Measurements from ENCODE around the gene SLC6A12.
"Not testable (repeated sequence)": the region's sequence is repeated elsewhere in the genome, so short reads cannot be mapped to it uniquely, and the experiment has no call there.

SLC6A12 gene

DNA sequence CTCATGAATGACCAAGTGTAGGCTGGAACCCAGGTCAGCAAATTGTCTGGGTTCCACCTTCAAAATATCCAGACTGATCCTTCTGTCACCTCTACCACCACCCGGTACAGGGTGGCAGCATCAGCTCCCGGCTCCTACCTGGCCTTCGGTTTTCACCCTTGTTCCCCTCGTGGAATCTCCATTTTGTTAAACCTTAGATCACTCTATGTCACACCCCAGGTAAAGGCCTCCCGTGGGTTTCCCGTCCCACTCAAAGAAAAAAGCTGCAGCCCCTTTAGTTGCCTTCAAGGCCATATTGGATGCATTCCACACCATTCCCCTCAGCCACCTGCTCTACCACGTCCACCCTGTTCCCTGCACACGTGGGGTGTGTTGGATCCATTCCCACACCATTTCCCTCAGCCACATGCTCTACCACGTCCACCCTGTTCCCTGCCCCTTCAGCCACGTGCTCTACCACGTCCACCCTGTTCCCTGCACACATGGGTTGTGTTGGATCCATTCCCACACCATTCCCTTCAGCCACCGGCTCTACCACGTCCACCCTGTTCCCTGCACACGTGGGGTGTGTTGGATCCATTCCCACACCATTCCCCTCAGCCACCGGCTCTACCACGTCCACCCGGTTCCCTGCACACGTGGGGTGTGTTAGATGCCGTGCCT lies 24.9 kb upstream of the SLC6A12 start:
- Histone ChIP-seq H3K9me3 (peaks cover 0 to 15% (median 13%) of the 10 kb centered on the region in 3 donors), H3K27ac (no peak overlapping the region), H3K4me1 (no peaks in the 10 kb centered on the region), H3K27me3 (no peaks in the 10 kb centered on the region), H3K4me3 (no peak overlapping the region), H3K36me3 (no peaks in the 10 kb centered on the region)
- TF ChIP-seq CTCF (IDR thresholded peaks at IDR 0.05), result no peak
- intact Hi-C loops (cut with DNase I; ENCODE audit: low total_unique reads), result no loop called here
- DNase-seq, result no peak

DNA sequence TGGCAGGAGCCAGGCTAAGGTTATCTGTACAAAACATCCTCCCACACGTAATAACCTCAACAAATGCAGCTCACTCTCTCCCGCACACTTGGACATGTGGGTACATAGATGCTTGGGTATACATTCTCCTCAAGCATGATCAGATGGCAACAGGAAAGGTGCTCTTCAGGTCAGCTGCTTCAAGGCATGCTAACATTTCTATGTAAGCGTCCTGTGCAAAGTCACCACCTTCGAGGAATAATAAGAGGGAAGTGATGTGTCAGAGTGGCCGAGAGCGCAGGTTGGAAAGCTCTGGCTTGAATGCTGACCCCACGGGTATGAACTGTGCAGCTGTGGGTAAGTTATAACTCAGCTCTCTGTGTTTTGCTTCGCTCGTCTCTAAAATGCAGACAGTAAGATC lies 24.2 kb upstream of the SLC6A12 start:
- DNase-seq, result peak in 1 of 2 donors; percentile 6
- intact Hi-C loops (cut with DNase I; ENCODE audit: low total_unique reads), result no loop called here
- TF ChIP-seq CTCF (IDR thresholded peaks at IDR 0.05), result no peak
- Histone ChIP-seq H3K4me3 (no peak overlapping the region), H3K27ac (no peak overlapping the region), H3K9me3 (peaks cover 0 to 15% (median 13%) of the 10 kb centered on the region in 3 donors), H3K36me3 (no peaks in the 10 kb centered on the region), H3K4me1 (no peaks in the 10 kb centered on the region), H3K27me3 (peaks cover 0 to 2% of the 10 kb centered on the region in 2 donors)

DNA sequence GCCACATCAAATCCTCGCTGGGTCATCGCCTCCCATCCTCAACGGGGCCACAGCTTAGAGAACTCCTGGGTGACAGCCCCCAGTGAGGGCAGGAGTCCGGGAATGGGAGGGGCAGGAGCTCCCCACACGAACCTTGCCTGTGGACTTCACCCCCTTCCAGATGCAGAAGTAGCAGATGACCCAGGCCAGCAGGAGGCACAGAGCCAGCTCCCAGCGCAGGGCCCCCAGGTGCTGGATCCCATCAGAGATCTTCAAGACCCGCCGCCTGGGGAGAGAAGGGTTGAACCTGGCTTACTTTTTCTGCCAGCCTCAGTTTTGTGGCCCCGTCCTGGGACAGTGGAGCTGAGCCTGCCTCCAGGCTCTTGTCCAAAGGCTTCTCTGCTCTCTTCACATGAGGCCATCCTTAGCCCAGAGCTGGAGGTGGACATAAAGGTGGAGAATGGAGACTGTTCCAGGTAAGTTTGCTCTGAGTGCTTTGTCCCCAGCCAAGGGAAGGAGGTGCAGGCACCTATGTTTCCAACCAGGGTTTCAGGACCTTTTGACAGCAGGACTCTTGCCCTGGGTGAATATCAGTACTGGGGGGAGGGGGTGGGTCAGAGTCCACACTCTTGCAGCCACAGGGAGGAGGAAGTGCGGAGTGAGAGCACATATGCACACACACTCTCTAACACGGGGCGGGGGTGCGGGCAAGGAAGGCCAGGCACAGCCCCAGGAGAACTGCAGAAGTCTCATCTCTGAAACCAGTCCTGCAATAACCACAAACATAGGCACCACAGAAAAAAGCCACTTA lies 23.3 kb upstream of the SLC6A12 start:
- H3K27ac ChIP-seq, result no peak overlapping the region
- peaks cover 0 to 15% (median 13%) of the 10 kb centered on the region in 3 donors for H3K9me3 ChIP-seq
- peak in 1 of 2 donors; percentile 5 for DNase-seq
- no peaks in the 10 kb centered on the region for H3K36me3 ChIP-seq
- H3K4me3 ChIP-seq, result no peak overlapping the region
- H3K27me3 ChIP-seq, result peaks cover 0 to 5% of the 10 kb centered on the region in 2 donors
- no peak for TF ChIP-seq CTCF (IDR thresholded peaks at IDR 0.05)
- intact Hi-C loops (cut with DNase I; ENCODE audit: low total_unique reads), result no loop called here
- no peaks in the 10 kb centered on the region for H3K4me1 ChIP-seq

DNA sequence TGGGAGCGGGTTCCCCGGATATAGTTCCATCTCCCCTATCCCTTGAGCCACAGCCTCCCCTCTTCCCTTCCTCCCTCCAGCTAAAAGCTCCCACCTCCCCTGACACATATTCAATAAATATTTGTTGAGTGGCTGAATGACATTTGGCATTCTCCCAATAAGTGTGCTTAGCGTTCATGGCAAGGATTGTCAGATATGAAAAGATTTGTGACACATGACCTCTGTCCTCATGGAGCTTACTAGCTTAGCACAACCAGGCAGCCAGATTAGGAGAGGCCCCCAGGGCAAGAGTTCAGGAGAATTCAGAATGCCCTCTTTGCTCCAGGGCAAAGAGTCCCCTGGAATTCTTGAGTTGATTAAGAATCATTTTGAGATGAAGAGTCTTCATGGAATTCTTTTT lies 22.5 kb upstream of the SLC6A12 start:
- H3K4me1 ChIP-seq, result no peaks in the 10 kb centered on the region
- TF ChIP-seq CTCF (IDR thresholded peaks at IDR 0.05), result no peak
- no peak for DNase-seq
- peaks cover 0 to 5% of the 10 kb centered on the region in 2 donors for H3K27me3 ChIP-seq
- no peak overlapping the region for H3K4me3 ChIP-seq
- no peak overlapping the region for H3K27ac ChIP-seq
- intact Hi-C loops (cut with DNase I; ENCODE audit: low total_unique reads), result no loop called here
- H3K9me3 ChIP-seq, result peaks cover 0 to 15% (median 13%) of the 10 kb centered on the region in 3 donors
- no peaks in the 10 kb centered on the region for H3K36me3 ChIP-seq

- H3K27ac ChIP-seq; H3K36me3 ChIP-seq; DNase-seq; H3K4me3 ChIP-seq; intact Hi-C loops (cut with DNase I; ENCODE audit: low total_unique reads); H3K4me1 ChIP-seq; H3K27me3 ChIP-seq: not testable (repeated sequence)
- H3K9me3 ChIP-seq, result peaks cover 0 to 15% (median 13%) of the 10 kb centered on the region in 3 donors
Measured at GRCh38 chr12:235967-236366, 22.0 kb upstream of the SLC6A12 start.

GRCh38 chr12:234891-235415 lies 21.0 kb upstream of the SLC6A12 start:
- H3K27ac ChIP-seq, result no peak overlapping the region
- intact Hi-C loops (cut with DNase I; ENCODE audit: low total_unique reads), result no loop called here
- TF ChIP-seq CTCF (IDR thresholded peaks at IDR 0.05), result no peak
- H3K4me1 ChIP-seq, result no peaks in the 10 kb centered on the region
- no peaks in the 10 kb centered on the region for H3K36me3 ChIP-seq
- peaks cover 0 to 15% (median 13%) of the 10 kb centered on the region in 3 donors for H3K9me3 ChIP-seq
- H3K27me3 ChIP-seq, result peaks cover 0 to 7% of the 10 kb centered on the region in 2 donors
- H3K4me3 ChIP-seq, result no peak overlapping the region
- DNase-seq, result peak in 1 of 2 donors; percentile 28
